ENCODE results near the gene IPO13.

- TF ChIP-seq CTCF (IDR thresholded peaks at IDR 0.05) = no peak
- no peak for TF ChIP-seq POLR2AphosphoS5 (IDR thresholded peaks at IDR 0.05)
- no peak for TF ChIP-seq POLR2A (IDR thresholded peaks at IDR 0.05)
Measured at GRCh38 chr1:43934986-43935324, 11.8 kb upstream of the IPO13 start.

Data from transverse colon (tissue), 4 donors.